ENCODE measurements around the gene IL2RA.
A peak's percentile ranks its signal among the peaks of the same experiment; 100 is the strongest.

Gene IL2RA

GRCh38 chr10:6020826-6021225, 41.3 kb downstream of the IL2RA start:
- DNase-seq (ENCODE audit: insufficient read length, low spot score), result no peak
- no peak for TF ChIP-seq CTCF (IDR thresholded peaks at IDR 0.05; ENCODE audit: insufficient read depth, missing control alignments)
- FAIRE-seq, result no peak

- FAIRE-seq (no peak), DNase-seq (ENCODE audit: insufficient read length, low spot score) (no peak)
- no peak for TF ChIP-seq CTCF (IDR thresholded peaks at IDR 0.05; ENCODE audit: insufficient read depth, missing control alignments)
Measured at GRCh38 chr10:6019796-6020195, 42.4 kb downstream of the IL2RA start.

- DNase-seq (ENCODE audit: insufficient read length, low spot score), result no peak
- TF ChIP-seq CTCF (IDR thresholded peaks at IDR 0.05; ENCODE audit: insufficient read depth, missing control alignments), result no peak
- no peak for FAIRE-seq
Measured at GRCh38 chr10:6019010-6019782, 43.0 kb downstream of the IL2RA start.

GRCh38 chr10:6018422-6018821, 43.7 kb downstream of the IL2RA start:
- DNase-seq (ENCODE audit: insufficient read length, low spot score), result no peak
- FAIRE-seq, result no peak
- TF ChIP-seq CTCF (IDR thresholded peaks at IDR 0.05; ENCODE audit: insufficient read depth, missing control alignments), result no peak

GRCh38 chr10:6017781-6018354, 44.3 kb downstream of the IL2RA start:
- no peak for TF ChIP-seq CTCF (IDR thresholded peaks at IDR 0.05; ENCODE audit: insufficient read depth, missing control alignments)
- DNase-seq (ENCODE audit: insufficient read length, low spot score) (no peak), FAIRE-seq (no peak)

GRCh38 chr10:6014241-6014761, 47.9 kb downstream of the IL2RA start:
- TF ChIP-seq CTCF (IDR thresholded peaks at IDR 0.05; ENCODE audit: insufficient read depth, missing control alignments), result peak; percentile 60
- FAIRE-seq (no peak), DNase-seq (ENCODE audit: insufficient read length, low spot score) (no peak)
